T-cell (primary cell): ENCODE results near the gene CLCN7. TPM values are rescaled to one million over a fixed set of nuclear protein-coding genes. Genes with fewer than 3 reads are reported as not detected.

Experiments used
- ATAC-seq, 4 experiments: fragments of 200-7000 bp in 3 of 4; fragments of 150-1000 bp in 1 of 4; cut with Tn5 transposase; replicated peaks in 1 of 4; 1 replicate in 3 of 4; 2 replicates in 1 of 4; pipeline ENCODE4 v1.10.0; 2021; ENCODE audit warnings: moderate library complexity in 3 of 4, mild to moderate bottlenecking in 2 of 4, moderate number of reproducible peaks in 1 of 4
- CTCF ChIA-PET, 2 donors: fragments of 300-600 bp; sonication (Branson Sonifier 250); formaldehyde crosslinking; loops; one replicate each; lab custom pipeline; 2022; ENCODE audit warnings: antibody characterized with exemption in 2 of 2; lab: Charles Lee
- POLR2A ChIA-PET, 2 donors: fragments of 300-600 bp; sonication (Branson Sonifier 250); formaldehyde crosslinking; loops; one replicate each; lab custom pipeline; 2022; ENCODE audit warnings: antibody characterized with exemption in 2 of 2; lab: Charles Lee
- DNase-seq, 35 experiments: peaks; one replicate each; pipeline versions ENCODE4 v3.0.0 to v3.0.0-alpha.2; 2013 to 2023
- H3K27ac ChIP-seq: one replicate; pipeline ENCODE4 v1.5.1; 2013; ENCODE audit warnings: low read length
- H3K27me3 ChIP-seq, 2 experiments: replicated peaks in 1 of 2; 1 replicate in 1 of 2; 2 replicates in 1 of 2; pipeline versions ENCODE4 v1.6.1 to v1.7.0; 2013; ENCODE audit warnings: low read length in 1 of 2, mixed read lengths in 1 of 2; ENCODE audit not compliant: control insufficient read depth in 2 of 2, insufficient read depth in 2 of 2; ENCODE audit errors: extremely low read depth in 1 of 2
- H3K36me3 ChIP-seq, 2 donors: 1 replicate in 1 of 2; 2 replicates in 1 of 2; pipeline versions ENCODE4 v1.6.1 to v1.7.0; 2013; ENCODE audit warnings: low read length in 1 of 2; ENCODE audit not compliant: control insufficient read depth in 2 of 2, insufficient read depth in 1 of 2; ENCODE audit errors: extremely low read depth in 1 of 2
- H3K4me1 ChIP-seq, 2 experiments: 1 replicate in 1 of 2; 2 replicates in 1 of 2; pipeline versions ENCODE4 v1.6.1 to v1.7.0; 2013; ENCODE audit warnings: low read length in 2 of 2, mixed read lengths in 1 of 2; ENCODE audit not compliant: insufficient read depth in 2 of 2, control insufficient read depth in 1 of 2; ENCODE audit errors: extremely low read depth in 1 of 2
- H3K4me3 ChIP-seq, 2 donors: 1 replicate in 1 of 2; 2 replicates in 1 of 2; pipeline versions ENCODE4 v1.5.1 to v1.7.0; 2013; ENCODE audit warnings: mild to moderate bottlenecking in 2 of 2, low read length in 1 of 2, moderate library complexity in 1 of 2; ENCODE audit not compliant: control insufficient read depth in 1 of 2; ENCODE audit errors: extremely low read depth in 1 of 2
- H3K9me3 ChIP-seq: 2 replicates; pipeline ENCODE4 v1.7.0; 2013
- H3K27ac Mint-ChIP-seq, 2 donors: one replicate each; pipeline ENCODE4 v1.8.0; 2020 to 2021; ENCODE audit warnings: mild to moderate bottlenecking in 2 of 2, mixed read lengths in 2 of 2
- H3K27me3 Mint-ChIP-seq, 2 donors: one replicate each; pipeline ENCODE4 v1.8.0; 2021 to 2022; ENCODE audit warnings: mixed read lengths in 2 of 2
- H3K36me3 Mint-ChIP-seq: one replicate; pipeline ENCODE4 v1.8.0; 2021; ENCODE audit warnings: mixed read lengths
- H3K4me1 Mint-ChIP-seq, 3 donors: one replicate each; pipeline ENCODE4 v1.8.0; 2020 to 2022; ENCODE audit warnings: mixed read lengths in 3 of 3, mild to moderate bottlenecking in 1 of 3
- H3K4me3 Mint-ChIP-seq, 3 donors: one replicate each; pipeline ENCODE4 v1.8.0; 2020 to 2022; ENCODE audit warnings: mild to moderate bottlenecking in 3 of 3, mixed read lengths in 3 of 3, moderate library complexity in 3 of 3
- H3K9me3 Mint-ChIP-seq, 3 donors: one replicate each; pipeline ENCODE4 v1.8.0; 2020 to 2022; ENCODE audit warnings: mixed read lengths in 3 of 3
- WGBS: methylation state at CpG from one replicate; pipeline ENCODE4 v1.1.5; 2013; ENCODE audit warnings: missing lambda C conversion rate; ENCODE audit not compliant: insufficient coverage; 5-methylcytosine and 5-hydroxymethylcytosine counted together
- total RNA-seq, 35 experiments: library from RNA in 6 of 35; stranded (reverse) in 6 of 35; fragments of 120-200 nt in 1 of 35; gene quantifications; one replicate each; pipeline versions ENCODE4 v1.2.1 to v1.2.4 and lab custom pipeline; 2013 to 2026

Gene CLCN7
- total RNA-seq, 5 donors from 2014 or later (not counting 1 experiment from before 2014, with no cell fraction given): 77.1 to 141 (median 114) TPM

DNA sequence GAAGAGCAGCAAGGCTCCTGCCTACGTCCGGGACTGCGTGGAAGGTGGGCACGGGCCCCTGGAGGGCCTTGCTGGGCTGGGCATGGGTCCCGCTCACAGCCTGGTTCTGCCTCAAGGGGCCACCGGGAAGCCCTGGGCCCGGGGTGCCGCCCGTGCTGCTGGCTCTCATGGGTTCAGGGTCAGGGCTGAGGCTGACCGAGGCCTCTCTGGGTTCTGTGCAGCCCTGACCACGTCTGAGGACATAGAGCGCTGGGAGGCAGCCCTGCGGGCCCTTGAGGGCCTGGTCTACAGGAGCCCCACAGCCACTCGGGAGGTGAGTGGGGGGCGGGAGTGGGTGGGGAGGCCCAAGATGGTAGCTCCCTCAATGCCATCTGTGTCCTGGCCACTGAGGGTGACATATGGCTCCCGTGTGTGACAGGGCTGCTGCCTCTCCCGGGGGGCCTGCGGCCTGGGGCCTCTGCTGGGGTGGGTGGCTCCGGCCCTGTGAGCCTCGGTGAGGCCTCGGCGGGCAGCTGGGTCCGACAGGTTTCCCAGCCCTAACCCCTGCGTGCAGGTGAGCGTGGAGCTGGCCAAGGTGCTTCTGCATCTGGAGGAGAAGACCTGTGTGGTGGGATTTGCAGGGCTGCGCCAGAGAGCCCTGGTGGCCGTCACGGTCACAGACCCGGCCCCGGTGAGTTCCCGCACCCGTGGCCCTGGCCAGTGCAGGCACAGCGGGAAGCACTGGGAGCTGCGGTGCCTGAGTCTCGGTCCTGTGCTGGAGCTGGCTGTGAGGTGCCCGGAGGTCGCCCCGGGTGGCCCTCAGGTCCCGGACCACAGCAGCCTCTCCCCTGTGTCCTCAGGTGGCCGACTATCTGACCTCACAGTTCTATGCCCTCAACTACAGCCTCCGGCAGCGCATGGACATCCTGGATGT is 27.5 kb upstream of the CLCN7 start:
- no peak for ATAC-seq
- 93% methylated on average over 29 of the region's 42 CpGs for WGBS
- H3K9me3 Mint-ChIP-seq: no peaks in the 10 kb centered on the region
- Histone ChIP-seq H3K27me3 (no peaks in the 10 kb centered on the region), H3K27ac (no peak overlapping the region), H3K4me1 (no peaks in the 10 kb centered on the region), H3K9me3 (no peaks in the 10 kb centered on the region), H3K4me3 (no peak overlapping the region), H3K36me3 (peaks cover 19 to 44% of the 10 kb centered on the region in 2 donors)
- H3K27me3 Mint-ChIP-seq: no peaks in the 10 kb centered on the region
- ChIA-PET CTCF (no interaction called here), POLR2A (no interaction called here)
- peaks cover 20% of the 10 kb centered on the region for H3K36me3 Mint-ChIP-seq
- no peak overlapping the region for H3K27ac Mint-ChIP-seq
- no peak for DNase-seq
- peaks cover 0 to 8% (median 0%) of the 10 kb centered on the region in 3 donors for H3K4me1 Mint-ChIP-seq
- H3K4me3 Mint-ChIP-seq: no peak overlapping the region

DNA sequence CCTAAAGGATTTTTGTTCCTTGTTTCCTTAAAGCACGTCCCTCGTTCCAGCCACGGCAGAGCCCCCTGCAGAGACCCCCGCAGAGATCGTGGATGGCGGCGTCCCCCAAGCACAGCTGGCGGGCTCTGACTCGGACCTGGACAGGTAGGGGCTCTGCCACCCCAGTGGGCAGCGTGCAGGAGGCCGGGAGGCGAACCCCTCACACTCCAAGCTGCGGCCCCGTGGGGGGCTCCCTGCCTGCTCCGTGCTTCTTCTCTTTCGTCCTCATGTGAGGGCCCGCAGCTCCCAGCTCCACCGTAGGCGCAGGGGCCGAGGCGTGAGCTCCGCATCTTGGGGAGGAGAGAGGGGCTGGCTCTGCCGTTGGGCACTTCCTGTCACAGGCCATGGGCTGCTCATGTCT is 26.8 kb upstream of the CLCN7 start:
- DNase-seq (no peak), ATAC-seq (no peak)
- peaks cover 20% of the 10 kb centered on the region for H3K36me3 Mint-ChIP-seq
- no peaks in the 10 kb centered on the region for H3K27me3 ChIP-seq
- no peak overlapping the region for H3K4me3 ChIP-seq
- H3K27ac ChIP-seq: no peak overlapping the region
- no peaks in the 10 kb centered on the region for H3K27me3 Mint-ChIP-seq
- WGBS: 99% methylated on average over 22 of the region's 23 CpGs
- no peak overlapping the region for H3K27ac Mint-ChIP-seq
- POLR2A ChIA-PET: no interaction called here
- H3K9me3 ChIP-seq: no peaks in the 10 kb centered on the region
- H3K4me3 Mint-ChIP-seq: no peak overlapping the region
- H3K9me3 Mint-ChIP-seq: no peaks in the 10 kb centered on the region
- H3K4me1 Mint-ChIP-seq: peaks cover 0 to 8% (median 2%) of the 10 kb centered on the region in 3 donors
- H3K36me3 ChIP-seq: peaks cover 20 to 45% of the 10 kb centered on the region in 2 donors
- H3K4me1 ChIP-seq: no peaks in the 10 kb centered on the region
- CTCF ChIA-PET: no interaction called here

DNA sequence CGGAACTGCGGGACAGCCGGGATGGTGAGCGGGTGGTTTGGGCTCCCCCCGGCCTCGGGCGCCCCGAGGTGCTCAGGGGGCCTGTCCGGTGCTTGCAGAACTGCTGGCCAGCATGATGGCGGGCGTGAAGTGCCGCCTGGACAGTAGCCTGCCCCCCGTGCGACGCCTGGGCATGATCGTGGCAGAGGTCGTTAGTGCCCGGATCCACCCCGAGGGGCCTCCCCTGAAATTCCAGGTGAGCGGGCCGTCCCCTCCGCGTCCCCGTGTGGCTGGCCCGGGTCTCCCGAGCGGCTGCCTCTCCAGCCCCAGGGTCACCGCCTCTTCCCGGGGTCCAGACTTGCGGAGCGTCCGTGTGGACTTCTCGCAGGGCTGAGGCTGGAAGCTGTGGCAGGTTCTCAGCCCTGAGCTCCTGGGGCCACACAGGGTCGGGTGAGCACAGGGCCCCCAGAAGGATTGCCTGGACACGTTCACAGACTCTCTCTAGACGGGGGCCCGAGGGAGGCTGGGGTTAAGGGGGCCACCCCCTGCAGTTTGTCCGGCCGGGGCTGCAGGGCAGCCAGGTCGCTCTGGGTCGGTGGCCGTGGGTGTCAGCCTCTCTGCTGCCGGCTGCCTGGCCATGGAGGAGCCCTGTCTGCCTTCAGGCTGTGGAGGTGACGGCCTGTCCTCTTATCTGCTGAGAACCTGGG is 25.8 kb upstream of the CLCN7 start:
- Mint-ChIP-seq H3K27ac (no peak overlapping the region), H3K27me3 (no peaks in the 10 kb centered on the region), H3K4me3 (no peak overlapping the region), H3K4me1 (peaks cover 0 to 8% (median 2%) of the 10 kb centered on the region in 3 donors), H3K9me3 (no peaks in the 10 kb centered on the region), H3K36me3 (peaks cover 20% of the 10 kb centered on the region)
- ChIA-PET CTCF (no interaction called here), POLR2A (no interaction called here)
- DNase-seq (no peak), ATAC-seq (no peak)
- Histone ChIP-seq H3K27me3 (no peaks in the 10 kb centered on the region), H3K36me3 (peaks cover 29 to 47% of the 10 kb centered on the region in 2 donors), H3K4me1 (no peaks in the 10 kb centered on the region), H3K9me3 (no peaks in the 10 kb centered on the region), H3K4me3 (no peak overlapping the region), H3K27ac (no peak overlapping the region)
- 96% methylated on average over 43 of the region's 44 CpGs for WGBS

DNA sequence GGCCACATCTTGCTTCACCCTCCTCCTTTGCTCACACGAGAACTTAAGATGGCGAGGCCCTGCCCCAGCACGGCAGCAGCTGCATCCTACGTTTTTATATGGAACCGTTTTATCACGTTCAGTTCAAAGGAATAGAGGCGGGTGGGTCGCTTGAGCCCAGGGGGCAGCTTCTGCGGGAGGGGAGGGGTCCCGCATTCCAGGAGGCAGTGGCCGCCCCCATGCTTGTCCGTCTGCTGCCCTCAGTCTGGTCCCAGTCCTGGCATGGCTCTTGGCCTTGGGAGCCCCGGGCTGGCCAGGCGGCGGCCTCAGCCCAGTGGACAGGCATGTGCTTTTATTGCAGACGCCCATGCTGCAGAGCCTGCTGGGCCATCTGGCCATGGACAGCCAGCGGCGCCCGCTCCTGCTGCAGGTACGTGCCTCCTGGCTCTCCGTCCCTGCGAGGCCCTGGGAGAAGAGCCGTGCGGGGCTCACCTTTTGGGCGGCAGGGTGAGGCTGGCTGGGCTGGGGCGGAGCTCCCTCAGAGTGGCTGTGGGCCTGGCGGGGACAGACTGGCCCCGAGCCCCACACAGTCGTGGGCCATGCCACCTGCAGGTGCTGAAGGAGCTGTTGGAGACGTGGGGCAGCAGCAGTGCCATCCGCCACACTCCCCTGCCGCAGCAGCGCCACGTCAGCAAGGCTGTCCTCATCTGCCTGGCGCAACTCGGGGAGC is 25.1 kb upstream of the CLCN7 start:
- peaks cover 20% of the 10 kb centered on the region for H3K36me3 Mint-ChIP-seq
- no peak for DNase-seq
- Histone ChIP-seq H3K36me3 (peaks cover 33 to 47% of the 10 kb centered on the region in 2 donors), H3K27ac (no peak overlapping the region), H3K4me1 (peaks cover 0 to under 1% of the 10 kb centered on the region in 2 experiments), H3K4me3 (no peak overlapping the region), H3K27me3 (no peaks in the 10 kb centered on the region), H3K9me3 (no peaks in the 10 kb centered on the region)
- no peaks in the 10 kb centered on the region for H3K9me3 Mint-ChIP-seq
- 93% methylated on average over 36 of the region's 36 CpGs for WGBS
- peaks cover under 1 to 8% (median 2%) of the 10 kb centered on the region in 3 donors for H3K4me1 Mint-ChIP-seq
- CTCF ChIA-PET: no interaction called here
- no peak overlapping the region for H3K4me3 Mint-ChIP-seq
- no peaks in the 10 kb centered on the region for H3K27me3 Mint-ChIP-seq
- POLR2A ChIA-PET: no interaction called here
- no peak overlapping the region for H3K27ac Mint-ChIP-seq
- no peak for ATAC-seq

DNA sequence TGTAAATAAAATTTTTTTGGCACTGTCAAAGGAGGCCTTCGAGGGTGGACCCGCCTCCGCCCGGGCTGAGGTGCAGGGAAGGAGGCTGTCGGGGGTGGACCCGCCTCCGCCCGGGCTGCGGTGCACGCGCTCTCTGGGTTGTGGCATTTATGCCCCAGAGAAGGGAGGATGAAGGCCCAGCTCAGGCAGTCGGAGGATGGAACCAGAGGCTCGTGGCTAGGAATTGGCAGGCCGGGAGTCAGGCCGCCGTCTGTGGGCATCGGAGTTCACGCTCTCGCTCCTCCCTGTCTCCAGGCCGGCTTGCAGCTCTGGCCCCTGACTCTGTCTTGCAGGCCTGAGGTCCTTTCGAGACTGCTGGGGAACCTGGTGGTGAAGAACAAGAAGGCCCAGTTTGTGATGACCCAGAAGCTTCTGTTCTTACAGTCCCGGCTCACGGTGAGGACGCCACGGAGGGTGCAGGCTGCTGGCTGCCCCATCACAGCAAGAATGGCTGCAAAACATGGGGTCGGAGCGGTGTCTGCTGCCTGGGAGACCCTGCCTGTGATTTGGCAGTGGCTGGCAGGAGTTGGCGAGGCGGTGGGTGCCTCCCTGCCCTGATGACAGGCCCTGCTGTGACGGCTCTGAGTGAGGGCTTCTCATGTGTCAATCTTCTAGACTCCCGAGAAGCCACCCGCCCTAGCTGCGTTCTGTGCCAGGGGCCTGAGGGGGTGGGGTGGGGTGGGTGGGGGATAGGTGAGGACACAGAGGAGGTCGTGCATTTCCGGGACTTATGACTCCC is 24.3 kb upstream of the CLCN7 start:
- ATAC-seq: no peak
- ChIA-PET CTCF (no interaction called here), POLR2A (interaction anchor here in 1 of 2 donors (0.6 kb wide), 1 partner anchor 177 kb away, joined by 3 read pairs; no protein-coding TSS in a partner anchor)
- Mint-ChIP-seq H3K4me3 (no peak overlapping the region), H3K27me3 (no peaks in the 10 kb centered on the region), H3K36me3 (peaks cover 20% of the 10 kb centered on the region), H3K27ac (no peak overlapping the region), H3K4me1 (peaks cover 2 to 8% (median 4%) of the 10 kb centered on the region in 3 donors), H3K9me3 (no peaks in the 10 kb centered on the region)
- Histone ChIP-seq H3K27me3 (no peaks in the 10 kb centered on the region), H3K9me3 (no peaks in the 10 kb centered on the region), H3K36me3 (peaks cover 37 to 53% of the 10 kb centered on the region in 2 donors), H3K4me1 (peaks cover under 1 to 9% of the 10 kb centered on the region in 2 experiments), H3K27ac (no peak overlapping the region), H3K4me3 (no peak overlapping the region)
- DNase-seq: no peak
- WGBS: 96% methylated on average over 23 of the region's 35 CpGs
